D341Med (cell line): ENCODE measurements around the gene MYBPC3.
"Not testable (repeated sequence)": the region's sequence is repeated elsewhere in the genome, so short reads cannot be mapped to it uniquely, and the experiment has no call there.

Experiments used
- DNase-seq: peaks from one replicate; pipeline ENCODE4 v3.0.0; 2012; ENCODE audit warnings: low spot score

MYBPC3 gene

GRCh38 chr11:47317064-47317828 is 35.3 kb downstream of the MYBPC3 start:
- no peak for DNase-seq

- DNase-seq: not testable (repeated sequence)
These were observed 36.0 kb downstream of the MYBPC3 start for GRCh38 chr11:47316501-47316900.

- DNase-seq: no peak
These were observed 37.5 kb downstream of the MYBPC3 start for GRCh38 chr11:47314992-47315391.

GRCh38 chr11:47308050-47308823 is 44.3 kb downstream of the MYBPC3 start:
- DNase-seq: no peak

GRCh38 chr11:47306484-47306844 is 46.0 kb downstream of the MYBPC3 start:
- DNase-seq: no peak

GRCh38 chr11:47305734-47306483 is 46.6 kb downstream of the MYBPC3 start:
- DNase-seq: peak; percentile 91

GRCh38 chr11:47302853-47303252 is 49.6 kb downstream of the MYBPC3 start:
- DNase-seq: no peak

GRCh38 chr11:47299078-47299477 is 53.4 kb downstream of the MYBPC3 start:
- no peak for DNase-seq

- peak; percentile 60 for DNase-seq
These were observed 56.5 kb downstream of the MYBPC3 start for GRCh38 chr11:47296045-47296444.

GRCh38 chr11:47295385-47295784 is 57.1 kb downstream of the MYBPC3 start:
- DNase-seq: no peak

- no peak for DNase-seq
These were observed 62.6 kb downstream of the MYBPC3 start for GRCh38 chr11:47289856-47290255.

GRCh38 chr11:47288066-47288465 is 64.4 kb downstream of the MYBPC3 start:
- no peak for DNase-seq

GRCh38 chr11:47285969-47286770 is 66.3 kb downstream of the MYBPC3 start:
- peak; percentile 53 for DNase-seq

GRCh38 chr11:47284151-47284550 is 68.4 kb downstream of the MYBPC3 start:
- DNase-seq: no peak

- no peak for DNase-seq
These were observed 70.0 kb downstream of the MYBPC3 start for GRCh38 chr11:47282462-47282861.
